NK-92 (cell line): ENCODE results near the gene UBE4A.

Experiments used
- DNase-seq: peaks from one replicate; lab custom pipeline; 2025; ENCODE audit not compliant: unreplicated experiment; lab: John Stamatoyannopoulos, UW

Gene UBE4A

DNA sequence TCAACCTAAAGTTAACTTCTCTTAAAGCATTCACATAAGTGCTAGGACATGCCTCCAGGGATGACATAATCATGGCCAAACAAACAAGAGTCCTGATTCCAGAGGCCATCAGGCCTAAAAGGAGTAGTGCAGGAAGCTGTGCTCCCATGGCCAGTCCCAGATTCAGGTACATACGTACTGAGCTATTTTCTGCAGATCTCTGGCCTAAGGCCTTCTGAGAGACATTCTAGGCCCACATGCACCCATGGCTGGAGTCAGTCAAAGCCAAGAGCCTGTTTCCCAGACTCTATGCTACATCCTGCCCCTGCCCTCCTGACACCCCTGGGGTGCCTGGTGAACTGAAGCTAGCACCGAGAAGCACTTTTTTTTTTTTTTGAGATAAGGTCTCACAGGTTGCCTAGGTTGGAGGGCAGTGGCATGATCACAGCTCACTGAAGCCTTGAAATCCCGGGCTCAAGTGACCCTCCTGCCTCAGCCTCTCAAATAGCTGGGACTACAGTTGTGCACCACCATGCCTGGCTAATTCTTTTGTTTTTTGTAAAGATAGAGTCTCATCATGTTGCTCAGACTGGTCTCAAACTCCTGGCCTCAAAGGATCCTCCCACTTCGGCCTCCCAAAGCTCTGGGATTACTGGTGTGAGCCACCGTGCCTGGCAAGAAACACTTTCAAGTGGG lies 17.4 kb upstream of the UBE4A start:
- no peak for DNase-seq

DNA sequence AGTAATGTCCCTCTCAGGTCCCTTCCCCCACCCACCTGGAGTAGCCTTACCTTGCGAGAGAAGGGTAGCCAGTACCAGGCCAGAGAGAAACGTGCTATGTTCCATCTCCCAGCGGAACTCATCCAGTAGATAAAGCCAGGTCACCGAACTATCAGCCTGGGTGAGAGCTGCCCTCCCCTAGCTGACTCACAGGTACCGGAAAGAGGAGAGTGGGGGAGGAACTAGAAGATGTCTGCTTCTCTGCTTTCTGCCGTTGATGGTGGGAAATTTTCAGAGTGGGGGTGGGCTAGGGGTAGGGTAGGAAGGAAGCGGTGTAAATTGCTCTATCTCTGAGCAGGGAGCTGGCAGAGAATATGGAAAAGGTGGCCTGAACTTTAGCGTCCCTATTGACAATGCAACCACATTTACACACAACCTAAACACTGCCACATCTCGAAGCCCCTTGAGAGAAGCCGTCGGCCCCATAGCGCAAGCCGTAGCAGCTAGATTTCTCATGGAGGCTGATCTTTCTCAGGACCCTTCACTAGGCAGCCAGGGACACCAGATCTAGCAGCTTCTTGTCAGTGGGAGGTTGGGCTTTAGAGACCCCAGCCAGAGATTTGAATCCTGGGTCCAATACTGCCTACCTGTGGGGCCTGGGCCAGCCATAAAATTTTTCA lies 16.8 kb upstream of the UBE4A start, which contains the start of gene CD3D:
CD3D (minus strand) TSS at position 203 of the 659 bp plus-strand sequence; CDS start at position 105, 98 bp downstream.
- no peak for DNase-seq

DNA sequence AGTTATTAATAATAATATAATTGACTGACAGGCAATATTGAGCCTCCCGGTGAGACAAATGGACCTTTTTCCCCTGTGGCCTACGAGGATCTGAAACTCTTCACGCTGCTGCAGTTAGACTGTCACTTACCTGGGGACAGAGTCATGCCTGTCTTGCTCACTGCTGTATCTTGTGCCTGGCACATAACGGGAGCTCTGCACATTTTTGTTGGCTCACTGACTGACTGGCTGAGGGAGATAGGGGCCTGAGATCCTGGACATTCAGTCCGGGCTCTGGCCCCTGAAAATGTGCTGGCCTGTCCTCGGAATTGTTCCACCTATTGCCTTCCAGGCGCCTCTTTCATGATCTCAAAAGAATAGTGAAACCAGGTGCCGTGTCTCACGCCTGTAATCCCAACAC lies 16.2 kb upstream of the UBE4A start:
- DNase-seq, result no peak

- no peak for DNase-seq
Observed at GRCh38 chr11:118343981-118344515, 15.4 kb upstream of the UBE4A start, which contains the start of gene CD3G. CD3G (plus strand) TSS chr11:118344344; CDS start chr11:118344424, 80 bp downstream.

DNA sequence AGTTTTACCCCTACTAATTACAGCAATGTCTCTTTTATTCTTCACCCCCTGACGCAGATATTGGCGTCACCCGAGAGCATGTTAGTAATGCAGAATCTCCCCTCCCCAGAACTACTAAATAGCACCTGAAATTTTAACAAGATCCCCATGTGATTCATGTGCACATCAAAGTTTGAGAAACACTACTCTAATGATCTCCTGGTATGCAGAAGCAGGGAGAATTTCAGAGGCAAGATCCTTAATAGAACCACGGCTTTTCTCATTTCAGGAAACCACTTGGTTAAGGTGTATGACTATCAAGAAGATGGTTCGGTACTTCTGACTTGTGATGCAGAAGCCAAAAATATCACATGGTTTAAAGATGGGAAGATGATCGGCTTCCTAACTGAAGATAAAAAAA lies 9.9 kb upstream of the UBE4A start:
- DNase-seq, result no peak

- DNase-seq, result no peak
Observed at GRCh38 chr11:118353084-118353710, 6.2 kb upstream of the UBE4A start.

DNA sequence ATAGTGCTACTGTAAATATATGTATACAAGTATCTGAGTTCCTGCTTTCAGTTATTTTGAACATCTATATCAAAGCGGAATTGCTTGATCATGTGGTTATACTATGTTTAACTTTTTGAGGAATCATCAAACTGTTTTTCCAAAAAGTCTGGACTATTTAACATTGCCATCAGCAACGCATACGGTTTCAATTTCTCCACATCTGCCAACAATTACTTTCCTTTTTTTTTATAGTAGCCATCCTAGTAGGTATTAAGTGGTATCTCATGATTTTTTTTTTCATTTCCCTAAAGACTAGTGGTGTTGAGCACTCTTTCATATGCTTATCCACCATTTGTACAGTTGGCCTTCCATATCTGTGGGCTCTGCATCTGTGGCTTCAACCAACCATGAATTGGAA lies 1.3 kb upstream of the UBE4A start:
- no peak for DNase-seq

GRCh38 chr11:118364956-118365615 lies 5.7 kb downstream of the UBE4A start:
- DNase-seq, result no peak

- no peak for DNase-seq
Observed at GRCh38 chr11:118366287-118366686, 6.9 kb downstream of the UBE4A start.

- no peak for DNase-seq
Observed at GRCh38 chr11:118370774-118371173, 11.4 kb downstream of the UBE4A start.

DNA sequence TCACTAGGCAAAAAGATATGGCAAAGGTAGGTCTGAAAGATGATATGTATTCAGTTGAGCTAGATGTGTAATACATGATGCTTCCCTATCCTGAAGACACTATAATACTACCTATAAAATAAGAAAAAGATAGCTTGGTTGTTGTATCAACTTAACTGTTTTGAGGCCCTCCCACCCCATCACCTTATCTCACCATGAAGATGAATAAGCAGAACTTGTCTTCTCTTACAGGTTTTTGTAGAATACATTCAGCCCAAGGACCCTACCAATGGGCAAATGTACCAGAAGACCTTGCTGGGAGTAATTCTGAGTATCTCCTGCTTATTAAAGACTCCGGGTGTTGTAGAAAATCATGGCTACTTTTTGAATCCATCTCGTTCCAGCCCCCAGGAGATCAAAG lies 13.9 kb downstream of the UBE4A start:
- no peak for DNase-seq

- no peak for DNase-seq
Observed at GRCh38 chr11:118373871-118374270, 14.5 kb downstream of the UBE4A start.

DNA sequence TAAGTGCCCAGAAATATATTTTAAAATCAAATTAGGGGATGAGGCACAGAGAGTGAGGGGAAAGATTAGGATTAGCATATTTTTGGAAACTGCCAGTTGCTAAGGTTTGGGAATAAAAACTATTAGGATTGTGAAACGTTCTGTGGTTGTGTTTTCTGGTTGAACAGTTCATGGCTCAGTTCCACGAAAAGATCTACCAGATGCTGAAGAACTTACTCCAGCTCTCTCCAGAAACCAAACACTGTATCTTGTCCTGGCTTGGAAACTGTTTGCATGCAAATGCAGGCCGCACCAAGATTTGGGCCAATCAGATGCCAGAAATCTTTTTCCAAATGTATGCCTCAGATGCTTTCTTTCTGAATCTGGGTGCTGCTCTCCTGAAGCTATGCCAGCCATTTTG lies 15.3 kb downstream of the UBE4A start:
- no peak for DNase-seq

DNA sequence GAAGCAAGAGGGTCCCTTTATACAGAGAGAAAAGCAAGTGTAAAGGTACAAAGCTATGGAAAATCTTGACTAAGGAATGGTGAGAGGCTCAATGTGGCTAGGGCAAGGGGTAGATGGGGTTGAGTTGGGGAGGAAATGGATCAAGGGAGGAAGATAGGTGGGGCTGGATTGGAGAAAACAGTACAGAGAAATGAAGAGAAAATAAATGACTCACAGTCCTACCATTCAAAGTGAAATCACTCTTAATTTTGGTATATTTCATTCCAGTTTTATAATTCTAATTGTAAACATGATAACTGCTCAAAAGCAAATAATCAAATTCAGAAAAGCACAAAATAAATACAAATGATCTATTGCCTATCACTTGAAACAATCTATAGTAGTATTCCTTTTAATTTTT lies 16.6 kb downstream of the UBE4A start:
- no peak for DNase-seq

DNA sequence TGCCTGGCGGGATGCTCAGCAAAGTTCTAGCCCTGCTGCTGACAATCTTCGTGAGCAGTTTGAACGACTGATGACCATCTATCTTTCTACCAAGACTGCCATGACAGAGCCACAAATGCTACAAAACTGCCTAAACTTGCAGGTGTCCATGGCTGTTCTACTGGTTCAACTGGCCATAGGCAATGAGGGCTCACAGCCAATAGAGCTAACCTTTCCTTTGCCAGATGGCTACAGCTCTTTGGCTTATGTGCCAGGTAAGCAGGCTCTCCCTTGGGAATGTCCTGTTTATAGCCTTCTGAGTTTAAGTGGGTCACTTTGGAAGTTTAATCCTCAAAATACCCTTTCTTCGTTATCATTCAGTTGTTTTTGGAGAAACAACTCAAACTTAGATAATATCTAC lies 20.1 kb downstream of the UBE4A start:
- DNase-seq, result no peak

GRCh38 chr11:118380571-118380970 lies 21.2 kb downstream of the UBE4A start:
- DNase-seq, result no peak

- DNase-seq, result no peak
Observed at GRCh38 chr11:118382954-118383353, 23.6 kb downstream of the UBE4A start.

GRCh38 chr11:118383657-118384056 lies 24.3 kb downstream of the UBE4A start:
- no peak for DNase-seq

- no peak for DNase-seq
Observed at GRCh38 chr11:118396097-118396501, 36.7 kb downstream of the UBE4A start.

- no peak for DNase-seq
Observed at GRCh38 chr11:118397448-118397847, 38.0 kb downstream of the UBE4A start.

- no peak for DNase-seq
Observed at GRCh38 chr11:118398791-118399559, 39.6 kb downstream of the UBE4A start.
